ENCODE results near the gene C2orf78. TPM values are rescaled to one million over a fixed set of nuclear protein-coding genes. Genes with fewer than 3 reads are reported as not detected.

C2orf78 gene
- total and polyA plus RNA-seq, 9 of the 15 experiments (the other 6 are each of a cell fraction or from before 2014, with no cell fraction given), result 0.04 to 0.28 (median 0.20) TPM

- peak; percentile 58 for TF ChIP-seq HNRNPLL (IDR thresholded peaks at IDR 0.05; ENCODE audit: low read depth, low read length, poor library complexity, severe bottlenecking)
- TF ChIP-seq FOXP1 (CRISPR knock-in tag; IDR thresholded peaks at IDR 0.05), result no peak
- no peak for TF ChIP-seq RBM17 (IDR thresholded peaks at IDR 0.05; ENCODE audit: borderline replicate concordance, low read depth, low read length)
- no peak for TF ChIP-seq ZNF311 (CRISPR knock-in tag; IDR thresholded peaks at IDR 0.05)
- TF ChIP-seq PREB (CRISPR knock-in tag; IDR thresholded peaks at IDR 0.05), result no peak
- no peak for TF ChIP-seq U2AF2 (optimal IDR thresholded peaks at IDR 0.05; ENCODE audit: low read depth, low read length)
- TF ChIP-seq, protein P1, sequence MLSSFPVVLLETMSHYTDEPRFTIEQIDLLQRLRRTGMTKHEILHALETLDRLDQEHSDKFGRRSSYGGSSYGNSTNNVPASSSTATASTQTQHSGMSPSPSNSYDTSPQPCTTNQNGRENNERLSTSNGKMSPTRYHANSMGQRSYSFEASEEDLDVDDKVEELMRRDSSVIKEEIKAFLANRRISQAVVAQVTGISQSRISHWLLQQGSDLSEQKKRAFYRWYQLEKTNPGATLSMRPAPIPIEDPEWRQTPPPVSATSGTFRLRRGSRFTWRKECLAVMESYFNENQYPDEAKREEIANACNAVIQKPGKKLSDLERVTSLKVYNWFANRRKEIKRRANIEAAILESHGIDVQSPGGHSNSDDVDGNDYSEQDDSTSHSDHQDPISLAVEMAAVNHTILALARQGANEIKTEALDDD (IDR thresholded peaks at IDR 0.05), result no peak
- TF ChIP-seq POLR2A (conservative IDR thresholded peaks at IDR 0.05), result peak; percentile 91
- TF ChIP-seq SMARCE1 (IDR thresholded peaks at IDR 0.05), result no peak
- TF ChIP-seq ATF7 (IDR thresholded peaks at IDR 0.05), result peak; percentile 79
- TF ChIP-seq PHF20 (IDR thresholded peaks at IDR 0.05; ENCODE audit: partially characterized antibody), result peak; percentile 63
- TF ChIP-seq, protein P2, sequence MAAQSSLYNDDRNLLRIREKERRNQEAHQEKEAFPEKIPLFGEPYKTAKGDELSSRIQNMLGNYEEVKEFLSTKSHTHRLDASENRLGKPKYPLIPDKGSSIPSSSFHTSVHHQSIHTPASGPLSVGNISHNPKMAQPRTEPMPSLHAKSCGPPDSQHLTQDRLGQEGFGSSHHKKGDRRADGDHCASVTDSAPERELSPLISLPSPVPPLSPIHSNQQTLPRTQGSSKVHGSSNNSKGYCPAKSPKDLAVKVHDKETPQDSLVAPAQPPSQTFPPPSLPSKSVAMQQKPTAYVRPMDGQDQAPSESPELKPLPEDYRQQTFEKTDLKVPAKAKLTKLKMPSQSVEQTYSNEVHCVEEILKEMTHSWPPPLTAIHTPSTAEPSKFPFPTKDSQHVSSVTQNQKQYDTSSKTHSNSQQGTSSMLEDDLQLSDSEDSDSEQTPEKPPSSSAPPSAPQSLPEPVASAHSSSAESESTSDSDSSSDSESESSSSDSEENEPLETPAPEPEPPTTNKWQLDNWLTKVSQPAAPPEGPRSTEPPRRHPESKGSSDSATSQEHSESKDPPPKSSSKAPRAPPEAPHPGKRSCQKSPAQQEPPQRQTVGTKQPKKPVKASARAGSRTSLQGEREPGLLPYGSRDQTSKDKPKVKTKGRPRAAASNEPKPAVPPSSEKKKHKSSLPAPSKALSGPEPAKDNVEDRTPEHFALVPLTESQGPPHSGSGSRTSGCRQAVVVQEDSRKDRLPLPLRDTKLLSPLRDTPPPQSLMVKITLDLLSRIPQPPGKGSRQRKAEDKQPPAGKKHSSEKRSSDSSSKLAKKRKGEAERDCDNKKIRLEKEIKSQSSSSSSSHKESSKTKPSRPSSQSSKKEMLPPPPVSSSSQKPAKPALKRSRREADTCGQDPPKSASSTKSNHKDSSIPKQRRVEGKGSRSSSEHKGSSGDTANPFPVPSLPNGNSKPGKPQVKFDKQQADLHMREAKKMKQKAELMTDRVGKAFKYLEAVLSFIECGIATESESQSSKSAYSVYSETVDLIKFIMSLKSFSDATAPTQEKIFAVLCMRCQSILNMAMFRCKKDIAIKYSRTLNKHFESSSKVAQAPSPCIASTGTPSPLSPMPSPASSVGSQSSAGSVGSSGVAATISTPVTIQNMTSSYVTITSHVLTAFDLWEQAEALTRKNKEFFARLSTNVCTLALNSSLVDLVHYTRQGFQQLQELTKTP (IDR thresholded peaks at IDR 0.05; ENCODE audit: low read depth in 1 of 2, partially characterized antibody in 2 of 2), result no peak
- TF ChIP-seq MNT (conservative IDR thresholded peaks at IDR 0.05), result peak; percentile 88 to 90
- peak; percentile 68 for TF ChIP-seq CXXC5 (CRISPR knock-in tag; IDR thresholded peaks at IDR 0.05)
- no peak for TF ChIP-seq ZSCAN29 (IDR thresholded peaks at IDR 0.05)
- no peak for TF ChIP-seq OTX1 (CRISPR knock-in tag; IDR thresholded peaks at IDR 0.05)
- no peak for TF ChIP-seq ARNT (IDR thresholded peaks at IDR 0.05)
- peak; percentile 45; the same call in 1 of the 2 replicates for TF ChIP-seq ERF (CRISPR knock-in tag; IDR thresholded peaks at IDR 0.05)
Observed at GRCh38 chr2:73779467-73780236, 4.3 kb upstream of the C2orf78 start, which contains the start of gene DUSP11 (continued).
